Measurements from ENCODE around the gene EP400. TPM values are rescaled to one million over a fixed set of nuclear protein-coding genes. Genes with fewer than 3 reads are reported as not detected.

EP400 gene
- total RNA-seq, 1 donor from 2014 or later = 55.2 TPM

- Mint-ChIP-seq H3K27ac (no peak overlapping the region), H3K4me3 (no peak overlapping the region), H3K27me3 (no peaks in the 10 kb centered on the region), H3K36me3 (peaks cover 8% of the 10 kb centered on the region), H3K9me3 (no peaks in the 10 kb centered on the region), H3K4me1 (ENCODE audit: unreplicated experiment) (no peaks in the 10 kb centered on the region)
- DNase-seq (ENCODE audit: extremely low spot score, unreplicated experiment) = no peak
- no peak for TF ChIP-seq CTCF (conservative IDR thresholded peaks at IDR 0.05)
These were observed 164.9 kb downstream of the EP400 start for GRCh38 chr12:132114667-132115066.

GRCh38 chr12:132115500-132115899, 165.8 kb downstream of the EP400 start:
- Mint-ChIP-seq H3K27ac (no peak overlapping the region), H3K36me3 (peaks cover 4% of the 10 kb centered on the region), H3K4me3 (no peak overlapping the region), H3K27me3 (no peaks in the 10 kb centered on the region), H3K4me1 (ENCODE audit: unreplicated experiment) (no peaks in the 10 kb centered on the region), H3K9me3 (no peaks in the 10 kb centered on the region)
- DNase-seq (ENCODE audit: extremely low spot score, unreplicated experiment) = no peak
- TF ChIP-seq CTCF (conservative IDR thresholded peaks at IDR 0.05) = no peak

GRCh38 chr12:132116709-132117557, 167.2 kb downstream of the EP400 start:
- H3K27me3 Mint-ChIP-seq = no peaks in the 10 kb centered on the region
- no peaks in the 10 kb centered on the region for H3K36me3 Mint-ChIP-seq
- no peaks in the 10 kb centered on the region for H3K4me1 Mint-ChIP-seq (ENCODE audit: unreplicated experiment)
- no peak overlapping the region for H3K27ac Mint-ChIP-seq
- no peak for TF ChIP-seq CTCF (conservative IDR thresholded peaks at IDR 0.05)
- H3K9me3 Mint-ChIP-seq = no peaks in the 10 kb centered on the region
- no peak overlapping the region for H3K4me3 Mint-ChIP-seq
- no peak for DNase-seq (ENCODE audit: extremely low spot score, unreplicated experiment)

- DNase-seq (ENCODE audit: extremely low spot score, unreplicated experiment) = no peak
- TF ChIP-seq CTCF (conservative IDR thresholded peaks at IDR 0.05) = no peak
- no peaks in the 10 kb centered on the region for H3K36me3 Mint-ChIP-seq
These were observed 167.8 kb downstream of the EP400 start for GRCh38 chr12:132117558-132117875.

GRCh38 chr12:132118876-132119275, 169.1 kb downstream of the EP400 start:
- H3K36me3 Mint-ChIP-seq = peaks cover 1% of the 10 kb centered on the region
- no peaks in the 10 kb centered on the region for H3K9me3 Mint-ChIP-seq
- H3K27me3 Mint-ChIP-seq = no peaks in the 10 kb centered on the region
- no peak for TF ChIP-seq CTCF (conservative IDR thresholded peaks at IDR 0.05)
- DNase-seq (ENCODE audit: extremely low spot score, unreplicated experiment) = no peak
- no peak overlapping the region for H3K4me3 Mint-ChIP-seq
- no peaks in the 10 kb centered on the region for H3K4me1 Mint-ChIP-seq (ENCODE audit: unreplicated experiment)
- no peak overlapping the region for H3K27ac Mint-ChIP-seq

More at GRCh38 chr12:132117558-132117875, 167.8 kb downstream of the EP400 start:
- Mint-ChIP-seq H3K9me3 (no peaks in the 10 kb centered on the region), H3K4me3 (no peak overlapping the region), H3K27ac (no peak overlapping the region), H3K4me1 (ENCODE audit: unreplicated experiment) (no peaks in the 10 kb centered on the region), H3K27me3 (no peaks in the 10 kb centered on the region)

Data from type B pancreatic cell (in vitro differentiated cells).